Mesodermal cell (in vitro differentiated cells): ENCODE data around the gene ZNF516.

ENCODE experiments used
- H3K27ac ChIP-seq: 2 replicates; pipeline ENCODE4 v1.7.0; 2013; ENCODE audit warnings: mild to moderate bottlenecking, low read depth, low read length, moderate library complexity; ENCODE audit not compliant: severe bottlenecking
- H3K36me3 ChIP-seq: 2 replicates; pipeline ENCODE4 v1.7.1; 2013; ENCODE audit warnings: mild to moderate bottlenecking, low read length, moderate library complexity; ENCODE audit not compliant: control insufficient read depth, insufficient read depth
- H3K4me1 ChIP-seq: one replicate; pipeline ENCODE4 v1.7.1; 2013; ENCODE audit warnings: mild to moderate bottlenecking, low read length; ENCODE audit not compliant: insufficient read depth, control insufficient read depth, poor library complexity, severe bottlenecking
- H3K4me3 ChIP-seq: 2 replicates; pipeline ENCODE4 v1.7.0; 2013; ENCODE audit warnings: low read length, control low read depth, mild to moderate bottlenecking; ENCODE audit not compliant: insufficient read depth, poor library complexity, severe bottlenecking; ENCODE audit errors: extremely low read depth
- H3K9me3 ChIP-seq: 2 replicates; pipeline ENCODE4 v1.7.1; 2013; ENCODE audit warnings: mild to moderate bottlenecking, low read length, moderate library complexity; ENCODE audit not compliant: control insufficient read depth
- WGBS, 2 experiments: methylation state at CpG; one replicate each; pipeline ENCODE4 v1.1.5; 2013; ENCODE audit warnings: missing lambda C conversion rate in 2 of 2; ENCODE audit not compliant: insufficient coverage in 2 of 2; 5-methylcytosine and 5-hydroxymethylcytosine counted together

ZNF516 gene

GRCh38 chr18:76434452-76434851 lies 60.6 kb downstream of the ZNF516 start:
- H3K4me1 ChIP-seq, result no peaks in the 10 kb centered on the region
- H3K4me3 ChIP-seq, result no peak overlapping the region
- no peaks in the 10 kb centered on the region for H3K9me3 ChIP-seq
- H3K36me3 ChIP-seq, result peaks cover 80% of the 10 kb centered on the region
- WGBS, 2 experiments, result 96 to 97% methylated on average over 12 to 14 of the region's 14 CpGs
- H3K27ac ChIP-seq, result no peak overlapping the region

- no peak overlapping the region for H3K4me3 ChIP-seq
- no peaks in the 10 kb centered on the region for H3K4me1 ChIP-seq
- no peaks in the 10 kb centered on the region for H3K9me3 ChIP-seq
- WGBS, 2 experiments, result 94 to 97% methylated on average over 17 of the region's 17 CpGs
- H3K36me3 ChIP-seq, result peaks cover 78% of the 10 kb centered on the region
- H3K27ac ChIP-seq, result no peak overlapping the region
Observed at GRCh38 chr18:76433788-76434187, 61.3 kb downstream of the ZNF516 start.

GRCh38 chr18:76432970-76433767 lies 61.9 kb downstream of the ZNF516 start:
- Histone ChIP-seq H3K9me3 (no peaks in the 10 kb centered on the region), H3K36me3 (peaks cover 74% of the 10 kb centered on the region), H3K4me1 (no peaks in the 10 kb centered on the region), H3K4me3 (no peak overlapping the region), H3K27ac (no peak overlapping the region)
- 95 to 96% methylated on average over 24 to 25 of the region's 25 CpGs for WGBS, 2 experiments

- Histone ChIP-seq H3K4me3 (no peak overlapping the region), H3K27ac (peak overlapping the region; percentile 5), H3K4me1 (no peaks in the 10 kb centered on the region), H3K36me3 (peaks cover 65% of the 10 kb centered on the region), H3K9me3 (no peaks in the 10 kb centered on the region)
- 95 to 96% methylated on average over 10 of the region's 10 CpGs for WGBS, 2 experiments
Observed at GRCh38 chr18:76432274-76432755, 62.7 kb downstream of the ZNF516 start.

- H3K4me3 ChIP-seq, result no peak overlapping the region
- WGBS, 2 experiments, result 97% methylated on average over 19 to 29 of the region's 29 CpGs
- H3K27ac ChIP-seq, result no peak overlapping the region
- H3K36me3 ChIP-seq, result peaks cover 59% of the 10 kb centered on the region
- no peaks in the 10 kb centered on the region for H3K9me3 ChIP-seq
- no peaks in the 10 kb centered on the region for H3K4me1 ChIP-seq
Observed at GRCh38 chr18:76431437-76432273, 63.4 kb downstream of the ZNF516 start.

GRCh38 chr18:76430636-76431035 lies 64.4 kb downstream of the ZNF516 start:
- H3K9me3 ChIP-seq, result no peaks in the 10 kb centered on the region
- 100% methylated on average over 1 to 2 of the region's 4 CpGs for WGBS, 2 experiments
- H3K4me1 ChIP-seq, result peaks cover 6% of the 10 kb centered on the region
- H3K4me3 ChIP-seq, result no peak overlapping the region
- H3K36me3 ChIP-seq, result peaks cover 49% of the 10 kb centered on the region
- no peak overlapping the region for H3K27ac ChIP-seq

GRCh38 chr18:76429262-76430126 lies 65.5 kb downstream of the ZNF516 start:
- Histone ChIP-seq H3K27ac (no peak overlapping the region), H3K9me3 (no peaks in the 10 kb centered on the region), H3K4me1 (peaks cover 6% of the 10 kb centered on the region), H3K36me3 (peaks cover 38% of the 10 kb centered on the region), H3K4me3 (no peak overlapping the region)
- WGBS, 2 experiments, result 93 to 95% methylated on average over 13 to 14 of the region's 14 CpGs

GRCh38 chr18:76428396-76429261 lies 66.4 kb downstream of the ZNF516 start:
- Histone ChIP-seq H3K36me3 (peaks cover 29% of the 10 kb centered on the region), H3K4me3 (no peak overlapping the region), H3K4me1 (peaks cover 6% of the 10 kb centered on the region), H3K27ac (peak overlapping the region; percentile 29), H3K9me3 (no peaks in the 10 kb centered on the region)
- 97 to 100% methylated on average over 6 of the region's 15 CpGs for WGBS, 2 experiments

- peaks cover 10% of the 10 kb centered on the region for H3K4me1 ChIP-seq
- 11 to 20% methylated on average over 2 to 5 of the region's 8 CpGs for WGBS, 2 experiments
- H3K36me3 ChIP-seq, result peaks cover 20% of the 10 kb centered on the region
Observed at GRCh38 chr18:76426737-76427305, 68.2 kb downstream of the ZNF516 start.

More at GRCh38 chr18:76426737-76427305, 68.2 kb downstream of the ZNF516 start:
- Histone ChIP-seq H3K4me3 (no peak overlapping the region), H3K9me3 (no peaks in the 10 kb centered on the region), H3K27ac (no peak overlapping the region)
